Fibroblast of mammary gland (primary cell): ENCODE results near the gene UBE2L5.
"Not testable (repeated sequence)": the region's sequence is repeated elsewhere in the genome, so short reads cannot be mapped to it uniquely, and the experiment has no call there.

ENCODE experiments used
- DNase-seq: peaks from one replicate; pipeline ENCODE4 v3.0.0-alpha.2; 2010; ENCODE audit warnings: low read depth
- H3K4me3 ChIP-seq: 2 replicates; pipeline ENCODE4 v1.5.1; 2011; ENCODE audit warnings: low read depth, mild to moderate bottlenecking, low read length, moderate library complexity; ENCODE audit not compliant: control insufficient read depth
- TF ChIP-seq, protein P1 (sequence below): conservative IDR thresholded peaks from 2 replicates; pipeline ENCODE4 v1.5.1; 2011; ENCODE audit warnings: low read depth, low read length, inconsistent platforms; ENCODE audit not compliant: control insufficient read depth, insufficient read depth

Gene UBE2L5

DNA sequence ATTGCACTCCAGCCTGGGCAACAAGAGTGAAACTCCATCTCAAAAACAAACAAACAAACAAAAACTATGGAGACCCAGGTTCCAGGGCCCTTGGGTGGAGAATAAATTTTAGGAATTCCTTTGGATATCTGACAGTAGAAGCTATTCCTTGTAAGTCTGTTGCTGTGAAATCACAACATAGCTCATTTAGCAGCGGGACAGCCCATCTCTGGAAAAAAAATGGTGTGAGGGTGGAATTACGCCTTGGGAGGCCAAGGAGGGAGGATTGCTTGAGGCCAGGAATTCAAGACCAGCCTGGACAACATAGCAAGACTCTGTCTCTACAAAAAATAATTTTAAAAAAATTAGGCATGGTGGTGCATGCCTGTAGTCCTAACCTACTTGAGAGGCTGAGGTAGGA lies 27.8 kb downstream of the UBE2L5 start:
- DNase-seq = no peak
- TF ChIP-seq, protein P1, sequence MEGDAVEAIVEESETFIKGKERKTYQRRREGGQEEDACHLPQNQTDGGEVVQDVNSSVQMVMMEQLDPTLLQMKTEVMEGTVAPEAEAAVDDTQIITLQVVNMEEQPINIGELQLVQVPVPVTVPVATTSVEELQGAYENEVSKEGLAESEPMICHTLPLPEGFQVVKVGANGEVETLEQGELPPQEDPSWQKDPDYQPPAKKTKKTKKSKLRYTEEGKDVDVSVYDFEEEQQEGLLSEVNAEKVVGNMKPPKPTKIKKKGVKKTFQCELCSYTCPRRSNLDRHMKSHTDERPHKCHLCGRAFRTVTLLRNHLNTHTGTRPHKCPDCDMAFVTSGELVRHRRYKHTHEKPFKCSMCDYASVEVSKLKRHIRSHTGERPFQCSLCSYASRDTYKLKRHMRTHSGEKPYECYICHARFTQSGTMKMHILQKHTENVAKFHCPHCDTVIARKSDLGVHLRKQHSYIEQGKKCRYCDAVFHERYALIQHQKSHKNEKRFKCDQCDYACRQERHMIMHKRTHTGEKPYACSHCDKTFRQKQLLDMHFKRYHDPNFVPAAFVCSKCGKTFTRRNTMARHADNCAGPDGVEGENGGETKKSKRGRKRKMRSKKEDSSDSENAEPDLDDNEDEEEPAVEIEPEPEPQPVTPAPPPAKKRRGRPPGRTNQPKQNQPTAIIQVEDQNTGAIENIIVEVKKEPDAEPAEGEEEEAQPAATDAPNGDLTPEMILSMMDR = no peak
- H3K4me3 ChIP-seq = no peak overlapping the region

DNA sequence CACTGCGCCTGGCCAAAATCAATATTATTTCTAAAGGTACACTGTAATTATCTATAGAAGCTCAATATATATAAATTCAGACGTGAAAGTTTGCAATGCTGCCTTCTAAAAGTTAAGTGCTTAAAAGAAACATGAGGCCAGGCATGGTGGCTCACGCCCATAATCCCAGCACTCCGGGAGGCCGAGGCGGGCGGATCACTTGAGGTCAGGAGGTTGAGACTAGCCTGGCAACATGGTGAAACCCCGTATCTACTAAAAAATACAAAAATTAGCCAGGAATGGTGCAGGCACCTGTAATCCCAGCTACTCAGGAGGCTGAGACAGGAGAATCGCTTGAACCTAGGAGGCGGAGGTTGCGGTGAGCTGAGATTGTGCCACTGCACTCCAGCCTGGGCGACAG lies 29.2 kb downstream of the UBE2L5 start:
- not testable (repeated sequence) for H3K4me3 ChIP-seq, DNase-seq

DNA sequence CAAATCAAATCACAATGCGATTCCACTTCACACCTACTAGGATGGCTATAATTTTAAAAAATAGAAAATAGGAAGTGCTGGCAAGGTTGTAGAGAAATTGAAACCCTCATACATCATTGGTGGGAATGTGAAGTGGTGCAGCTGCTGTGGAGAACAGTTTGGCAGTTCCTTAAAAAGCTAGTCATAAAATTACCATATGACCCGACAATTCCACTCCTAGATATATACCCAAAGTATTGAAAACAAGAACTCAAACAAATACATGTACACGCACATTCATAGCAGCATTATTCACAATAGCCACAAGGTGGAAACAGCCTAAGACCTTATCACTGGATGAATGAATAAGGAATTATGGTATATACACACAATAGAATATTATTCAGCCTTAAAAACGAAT lies 31.4 kb downstream of the UBE2L5 start:
- H3K4me3 ChIP-seq = no peak overlapping the region
- peak; percentile 42 for DNase-seq
- TF ChIP-seq, protein P1 = peak; percentile 32

DNA sequence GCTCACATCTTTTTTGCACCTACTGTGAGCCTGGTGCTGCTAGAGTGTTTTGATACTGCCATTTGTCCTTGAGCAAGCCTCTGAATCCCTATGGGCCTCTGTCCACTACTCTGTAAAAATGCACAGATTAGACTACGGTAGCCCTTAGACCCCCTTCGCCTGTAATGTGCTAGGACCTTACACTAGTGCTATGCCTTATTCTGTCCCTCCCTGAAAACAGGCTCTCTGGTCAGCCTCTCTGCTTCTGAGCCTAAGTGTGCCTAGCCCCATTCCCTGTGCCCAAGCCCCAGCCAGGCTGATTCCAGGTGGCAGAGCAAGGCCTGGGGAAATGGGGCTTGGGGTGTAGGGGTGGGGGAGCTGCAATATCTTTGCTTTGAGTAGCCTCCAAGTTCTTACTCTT lies 32.7 kb downstream of the UBE2L5 start:
- TF ChIP-seq, protein P1 = no peak
- H3K4me3 ChIP-seq = no peak overlapping the region
- DNase-seq = no peak

DNA sequence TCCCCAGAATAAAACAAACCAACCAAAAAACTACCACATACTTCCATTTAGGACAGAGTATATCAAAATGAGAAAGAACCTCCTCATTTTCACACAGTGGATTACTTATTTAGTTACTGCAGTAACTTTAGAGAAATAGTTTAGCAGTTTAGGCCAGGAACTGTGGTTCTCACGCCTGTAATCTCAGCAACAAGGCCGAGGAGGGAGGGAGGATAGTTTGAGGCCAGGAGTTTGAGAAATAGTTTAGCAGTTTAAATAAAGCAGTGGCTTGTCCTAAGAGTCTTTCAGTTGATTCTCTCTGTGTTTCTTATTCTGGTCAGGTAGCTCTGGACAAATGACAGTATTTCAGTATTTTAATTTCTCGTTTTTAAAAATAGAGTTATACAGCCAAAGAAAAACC lies 34.0 kb downstream of the UBE2L5 start:
- TF ChIP-seq, protein P1 = no peak
- H3K4me3 ChIP-seq = no peak overlapping the region
- DNase-seq = no peak

DNA sequence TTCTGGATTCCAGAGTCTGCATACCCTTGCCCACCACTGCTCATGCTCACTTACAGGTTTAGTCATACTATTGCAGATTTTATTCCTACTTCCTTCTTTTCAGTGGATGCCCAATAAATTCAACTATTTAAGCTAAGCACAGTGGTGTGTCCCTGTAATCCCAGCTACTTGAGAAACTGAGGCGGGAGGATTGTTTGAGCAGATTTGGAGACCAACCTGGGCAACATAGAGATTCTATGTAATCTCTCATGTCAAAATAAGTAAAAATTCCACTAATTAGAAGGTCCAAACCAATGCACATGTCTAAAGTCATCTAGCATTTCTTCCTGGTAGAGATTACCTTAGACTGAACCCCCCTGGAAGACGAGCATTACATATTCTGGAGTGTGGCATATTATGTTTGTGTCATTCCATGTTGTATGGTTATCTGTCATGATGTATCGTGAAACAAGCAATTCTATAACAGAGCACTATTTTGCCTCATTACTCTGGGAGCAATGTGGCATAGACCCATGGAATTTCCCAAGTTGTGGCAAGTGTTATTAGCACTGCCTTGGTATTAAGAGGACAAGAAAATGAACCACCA lies 35.1 kb downstream of the UBE2L5 start:
- no peak overlapping the region for H3K4me3 ChIP-seq
- TF ChIP-seq, protein P1 = no peak
- DNase-seq = no peak

DNA sequence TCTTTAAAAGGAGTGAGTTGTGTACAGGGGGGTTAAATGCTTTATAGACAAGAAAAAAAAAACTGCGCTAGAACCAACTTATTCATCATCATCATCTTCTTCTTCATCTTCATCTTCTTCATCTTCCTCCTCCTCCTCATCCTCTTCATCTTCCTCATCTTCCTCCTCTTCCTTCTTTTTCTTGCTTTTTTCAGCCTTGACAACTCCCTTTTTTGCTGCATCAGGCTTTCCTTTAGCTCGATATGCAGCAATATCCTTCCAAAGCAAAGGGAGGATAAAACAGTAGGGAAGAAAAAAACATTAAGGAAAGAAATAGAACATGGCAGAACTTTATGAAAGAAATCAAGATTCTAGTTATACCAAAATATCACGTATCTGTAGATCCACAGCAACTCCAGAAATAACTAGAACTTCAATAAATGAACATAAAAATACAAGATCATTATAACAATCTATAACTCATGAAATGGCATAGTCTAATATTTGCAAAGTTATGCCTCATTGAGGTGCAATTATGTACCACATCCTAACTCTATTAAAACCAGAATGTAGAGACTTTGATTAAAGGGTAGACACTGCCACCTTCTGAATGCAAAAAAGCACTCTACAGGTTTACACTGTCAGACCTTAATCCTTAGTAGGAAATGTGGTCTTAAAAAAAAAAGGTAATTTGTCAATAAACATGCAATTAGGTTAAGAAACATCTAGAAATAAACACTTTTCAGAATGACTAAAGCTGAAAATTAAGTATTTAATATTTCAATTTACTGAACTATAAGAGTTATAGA lies 39.2 kb downstream of the UBE2L5 start:
- TF ChIP-seq, protein P1 = peak; percentile 46
- H3K4me3 ChIP-seq = not testable (repeated sequence)
- peak; percentile 63 for DNase-seq
